Epithelial cell of proximal tubule (primary cell): ENCODE data around the gene COL6A2. TPM values are rescaled to one million over a fixed set of nuclear protein-coding genes. Genes with fewer than 3 reads are reported as not detected.

Experiments used
- DNase-seq: peaks from one replicate; pipeline ENCODE4 v3.0.0-alpha.2; 2011; ENCODE audit warnings: low read depth
- H3K4me3 ChIP-seq: 2 replicates; pipeline ENCODE4 v1.5.1; 2011; ENCODE audit warnings: low read depth, mild to moderate bottlenecking, low read length
- total RNA-seq: library from RNA; depleted of rRNA; stranded (reverse); fragments of >200 nt; gene quantifications from 2 replicates; pipeline ENCODE4 v1.2.3, GENCODE V29; 2015
- TF ChIP-seq, protein P1 (sequence below): conservative IDR thresholded peaks from 2 replicates; pipeline ENCODE4 v1.5.1; 2012; ENCODE audit warnings: low read depth, mild to moderate bottlenecking, low read length

The COL6A2 gene
- total RNA-seq, 1 donor from 2014 or later, result 138 TPM

DNA sequence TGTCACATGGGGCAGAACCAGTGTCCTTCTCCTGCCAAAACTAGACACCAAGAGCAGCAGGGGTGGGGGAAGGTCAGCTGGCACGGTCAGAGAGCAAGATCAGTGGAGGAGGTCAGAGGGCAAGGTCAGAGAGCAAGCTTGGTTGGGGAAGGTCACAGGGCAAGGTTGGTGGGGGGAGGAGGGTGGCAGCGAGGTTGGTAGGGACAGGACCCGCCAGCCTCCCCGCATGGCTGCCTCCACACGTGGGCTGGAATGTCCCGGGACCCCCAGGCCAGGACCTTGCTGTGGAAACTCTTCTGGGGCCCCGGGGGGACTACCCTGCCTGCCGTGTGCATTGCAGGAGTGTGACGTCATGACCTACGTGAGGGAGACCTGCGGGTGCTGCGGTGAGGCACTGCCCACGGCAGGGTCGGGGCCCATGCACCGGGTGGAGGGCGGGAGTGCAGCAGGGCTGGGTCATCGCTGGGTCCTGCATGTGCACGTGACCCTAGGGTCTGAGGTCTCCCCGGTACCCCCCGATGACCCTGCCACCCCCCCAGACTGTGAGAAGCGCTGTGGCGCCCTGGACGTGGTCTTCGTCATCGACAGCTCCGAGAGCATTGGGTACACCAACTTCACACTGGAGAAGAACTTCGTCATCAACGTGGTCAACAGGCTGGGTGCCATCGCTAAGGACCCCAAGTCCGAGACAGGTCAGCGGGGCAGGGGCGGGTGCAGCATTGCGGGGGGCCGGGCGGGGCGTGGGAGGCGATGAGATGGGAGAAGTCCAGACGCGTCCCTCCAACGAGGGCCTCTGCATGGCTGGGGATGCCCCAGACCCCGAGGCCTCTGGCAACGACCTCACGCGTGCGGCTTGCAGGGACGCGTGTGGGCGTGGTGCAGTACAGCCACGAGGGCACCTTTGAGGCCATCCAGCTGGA, 27.3 kb downstream of the COL6A2 start:
- no peak overlapping the region for H3K4me3 ChIP-seq
- DNase-seq, result no peak
- TF ChIP-seq, protein P1, sequence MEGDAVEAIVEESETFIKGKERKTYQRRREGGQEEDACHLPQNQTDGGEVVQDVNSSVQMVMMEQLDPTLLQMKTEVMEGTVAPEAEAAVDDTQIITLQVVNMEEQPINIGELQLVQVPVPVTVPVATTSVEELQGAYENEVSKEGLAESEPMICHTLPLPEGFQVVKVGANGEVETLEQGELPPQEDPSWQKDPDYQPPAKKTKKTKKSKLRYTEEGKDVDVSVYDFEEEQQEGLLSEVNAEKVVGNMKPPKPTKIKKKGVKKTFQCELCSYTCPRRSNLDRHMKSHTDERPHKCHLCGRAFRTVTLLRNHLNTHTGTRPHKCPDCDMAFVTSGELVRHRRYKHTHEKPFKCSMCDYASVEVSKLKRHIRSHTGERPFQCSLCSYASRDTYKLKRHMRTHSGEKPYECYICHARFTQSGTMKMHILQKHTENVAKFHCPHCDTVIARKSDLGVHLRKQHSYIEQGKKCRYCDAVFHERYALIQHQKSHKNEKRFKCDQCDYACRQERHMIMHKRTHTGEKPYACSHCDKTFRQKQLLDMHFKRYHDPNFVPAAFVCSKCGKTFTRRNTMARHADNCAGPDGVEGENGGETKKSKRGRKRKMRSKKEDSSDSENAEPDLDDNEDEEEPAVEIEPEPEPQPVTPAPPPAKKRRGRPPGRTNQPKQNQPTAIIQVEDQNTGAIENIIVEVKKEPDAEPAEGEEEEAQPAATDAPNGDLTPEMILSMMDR, result no peak

DNA sequence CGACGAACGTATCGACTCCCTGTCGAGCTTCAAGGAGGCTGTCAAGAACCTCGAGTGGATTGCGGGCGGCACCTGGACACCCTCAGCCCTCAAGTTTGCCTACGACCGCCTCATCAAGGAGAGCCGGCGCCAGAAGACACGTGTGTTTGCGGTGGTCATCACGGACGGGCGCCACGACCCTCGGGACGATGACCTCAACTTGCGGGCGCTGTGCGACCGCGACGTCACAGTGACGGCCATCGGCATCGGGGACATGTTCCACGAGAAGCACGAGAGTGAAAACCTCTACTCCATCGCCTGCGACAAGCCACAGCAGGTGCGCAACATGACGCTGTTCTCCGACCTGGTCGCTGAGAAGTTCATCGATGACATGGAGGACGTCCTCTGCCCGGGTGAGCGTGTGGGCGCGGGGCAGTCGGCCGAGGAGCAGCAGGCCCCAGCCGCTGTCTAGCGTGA, 28.0 kb downstream of the COL6A2 start:
- TF ChIP-seq, protein P1, result no peak
- no peak overlapping the region for H3K4me3 ChIP-seq
- DNase-seq, result no peak

DNA sequence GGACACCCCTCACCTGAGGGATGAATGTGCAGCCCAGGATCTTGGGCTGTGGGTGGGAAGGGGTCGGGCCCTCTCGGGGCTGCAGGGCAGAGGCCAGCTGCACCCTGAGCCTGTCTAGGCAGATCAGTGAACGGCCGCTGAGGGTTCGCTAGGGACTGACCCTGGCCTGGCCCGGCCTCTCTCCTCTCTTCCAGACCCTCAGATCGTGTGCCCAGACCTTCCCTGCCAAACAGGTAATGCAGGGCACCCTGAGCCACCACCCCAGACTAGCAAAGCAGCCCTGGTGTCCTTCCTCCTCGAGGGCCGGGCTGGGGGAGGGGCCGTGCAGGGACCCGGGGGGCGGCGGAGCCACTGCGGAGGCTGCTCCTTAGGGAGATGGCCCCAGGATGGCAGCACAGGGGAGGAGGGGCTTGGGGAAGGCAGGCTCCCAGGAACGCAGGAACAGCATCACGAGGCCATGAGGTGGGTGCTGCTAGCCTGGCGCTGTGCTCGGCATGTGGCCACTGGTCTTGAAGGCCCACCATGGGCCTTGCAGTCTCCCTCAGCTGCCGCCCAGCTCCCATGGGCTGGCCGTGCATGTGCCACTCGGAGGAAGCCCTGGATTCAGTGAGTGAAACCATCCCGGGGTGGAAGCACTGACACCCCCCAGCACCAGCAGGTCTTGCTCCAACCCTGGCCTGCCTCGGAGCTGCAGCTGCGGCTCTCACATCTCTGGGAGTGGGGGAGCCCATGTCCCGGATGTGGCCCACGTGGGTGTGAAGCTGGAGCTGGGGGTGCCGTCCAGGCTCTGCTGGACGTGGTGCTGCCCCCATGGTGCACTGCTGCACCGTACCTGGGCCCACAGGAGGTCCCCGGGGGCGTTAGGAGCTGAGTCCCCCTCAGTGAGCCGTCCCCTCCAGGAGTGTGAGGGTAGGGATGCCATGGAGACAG, 28.7 kb downstream of the COL6A2 start:
- no peak overlapping the region for H3K4me3 ChIP-seq
- TF ChIP-seq, protein P1, result no peak
- DNase-seq, result no peak

DNA sequence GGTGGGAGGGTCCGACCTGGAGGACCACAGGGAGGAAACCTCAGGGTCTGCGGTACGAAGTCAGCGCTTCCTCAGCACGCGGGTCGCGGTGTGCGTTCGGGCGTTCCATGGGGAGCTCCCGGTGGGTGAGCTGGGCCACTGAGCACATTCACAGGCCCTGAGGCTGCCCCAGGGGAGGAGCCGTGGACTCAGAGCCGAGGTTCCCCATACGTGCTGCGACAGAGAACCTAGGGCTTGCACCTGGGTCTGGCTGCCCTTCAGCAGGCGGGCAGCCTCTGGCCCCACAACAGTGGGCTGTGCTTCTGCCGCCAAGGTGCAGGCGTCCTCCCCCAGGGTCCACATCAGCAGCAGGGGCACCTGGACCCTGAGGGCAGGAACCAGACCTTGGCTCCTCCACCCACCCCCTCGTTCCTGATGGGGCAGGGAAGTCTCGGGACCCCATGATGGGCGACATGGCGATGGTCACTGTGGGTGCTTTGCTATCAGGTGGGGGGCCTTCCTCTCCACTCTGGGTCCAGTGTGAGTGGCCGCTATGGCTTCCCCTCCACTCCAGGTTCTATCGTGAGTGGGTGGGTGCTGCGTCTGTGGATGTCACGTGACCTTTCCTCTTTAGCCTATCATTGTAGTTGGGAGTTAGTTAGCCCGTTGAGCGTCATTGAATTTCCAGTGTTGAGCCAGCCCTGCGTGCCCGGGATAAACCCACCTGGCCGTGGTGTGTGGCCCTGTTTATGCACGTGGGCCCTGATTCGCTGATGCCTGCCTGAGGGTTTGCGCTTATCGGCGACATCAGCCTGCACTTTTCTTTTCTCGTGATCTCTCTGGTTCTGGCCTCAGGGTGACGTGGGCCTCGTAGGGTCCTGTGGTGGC, 29.6 kb downstream of the COL6A2 start:
- no peak for DNase-seq
- no peak overlapping the region for H3K4me3 ChIP-seq
- TF ChIP-seq, protein P1, result no peak

DNA sequence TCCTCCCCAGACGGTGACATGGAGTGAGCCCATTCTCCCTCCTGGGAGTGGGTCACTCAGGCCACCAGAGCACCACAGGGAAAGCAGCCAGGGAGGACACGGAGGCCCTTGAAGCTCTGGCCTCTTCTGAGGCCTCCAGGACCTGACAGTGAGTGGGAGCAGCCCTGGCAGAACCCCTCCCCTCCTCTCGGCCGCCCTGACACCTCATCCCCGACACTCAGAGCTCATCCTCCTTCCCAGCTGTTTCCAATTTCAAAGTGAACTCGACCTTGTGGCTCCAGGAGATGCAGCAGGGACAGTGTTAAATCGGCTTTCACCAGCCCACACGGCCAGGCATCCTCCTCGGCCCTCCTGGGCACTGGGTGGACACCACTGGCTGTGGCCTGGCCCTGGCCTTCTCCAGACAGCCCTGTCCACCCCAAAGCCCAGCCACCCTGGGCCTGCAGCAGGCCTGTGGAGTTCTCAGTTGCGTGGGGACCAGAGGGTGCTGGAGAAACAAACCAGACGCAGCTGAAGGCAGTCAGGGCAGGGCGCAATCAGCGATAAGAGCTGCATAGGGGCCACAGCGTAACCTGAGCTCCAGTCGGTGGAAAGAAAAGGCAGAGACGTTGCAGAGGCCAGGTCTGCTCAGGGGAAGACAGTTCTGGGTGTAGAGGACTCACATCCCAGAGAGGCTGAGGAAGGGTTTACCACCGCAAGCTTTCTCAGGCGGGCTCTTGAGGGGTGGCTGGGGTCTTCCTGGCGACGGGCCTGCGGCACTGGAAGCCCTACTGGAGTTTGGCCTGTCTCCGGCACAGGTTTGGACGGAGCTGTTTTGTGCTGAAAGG, 30.4 kb downstream of the COL6A2 start:
- H3K4me3 ChIP-seq, result no peak overlapping the region
- DNase-seq, result no peak
- TF ChIP-seq, protein P1, result no peak
